Choroid plexus epithelial cell (primary cell): ENCODE data around the gene RGS6.

Experiments
- DNase-seq: peaks from one replicate; pipeline ENCODE4 v3.0.0-alpha.2; 2010; ENCODE audit warnings: low read depth
- H3K4me3 ChIP-seq: 2 replicates; pipeline ENCODE4 v1.5.1; 2011; ENCODE audit warnings: low read depth, mild to moderate bottlenecking, control low read depth, low read length, moderate library complexity
- CTCF ChIP-seq: conservative IDR thresholded peaks from 2 replicates; pipeline ENCODE4 v1.5.1; 2011; ENCODE audit warnings: low read depth, mild to moderate bottlenecking, control low read depth, inconsistent platforms, low read length, moderate library complexity

The RGS6 gene

GRCh38 chr14:72600551-72601330, 668.5 kb downstream of the RGS6 start:
- DNase-seq, result peak; percentile 48
- TF ChIP-seq CTCF, result no peak
- H3K4me3 ChIP-seq, result no peak overlapping the region

GRCh38 chr14:72603639-72604038, 671.4 kb downstream of the RGS6 start:
- DNase-seq, result peak; percentile 23
- no peak for TF ChIP-seq CTCF
- H3K4me3 ChIP-seq, result no peak overlapping the region

- H3K4me3 ChIP-seq, result no peak overlapping the region
- DNase-seq, result no peak
- no peak for TF ChIP-seq CTCF
These were observed 671.9 kb downstream of the RGS6 start for GRCh38 chr14:72604133-72604532.

- no peak overlapping the region for H3K4me3 ChIP-seq
- DNase-seq, result no peak
- no peak for TF ChIP-seq CTCF
These were observed 673.1 kb downstream of the RGS6 start for GRCh38 chr14:72605096-72605920.

- TF ChIP-seq CTCF, result no peak
- DNase-seq, result no peak
- no peak overlapping the region for H3K4me3 ChIP-seq
These were observed 673.6 kb downstream of the RGS6 start for GRCh38 chr14:72605921-72606220.

GRCh38 chr14:72606879-72607278, 674.6 kb downstream of the RGS6 start:
- TF ChIP-seq CTCF, result no peak
- DNase-seq, result no peak

More at GRCh38 chr14:72606879-72607278, 674.6 kb downstream of the RGS6 start:
- no peak overlapping the region for H3K4me3 ChIP-seq
